GM12891 (cell line): Measurements from ENCODE around the gene MCTP1.

ENCODE experiments used
- POLR2A ChIP-seq: IDR thresholded peaks from 2 replicates; pipeline ENCODE4 v1.6.1; 2011; ENCODE audit warnings: low read depth, low read length, control low read depth
- POLR2AphosphoS5 ChIP-seq: IDR thresholded peaks from 2 replicates; pipeline ENCODE4 v1.6.1; 2011; ENCODE audit warnings: low read depth, low read length, control low read depth
- TAF1 ChIP-seq: IDR thresholded peaks from 2 replicates; pipeline ENCODE4 v1.6.1; 2011; ENCODE audit warnings: low read depth, low read length, control low read depth

GRCh38 chr5:94847726-94848125, 437.2 kb downstream of the MCTP1 start:
- TF ChIP-seq POLR2A (no peak), TAF1 (no peak), POLR2AphosphoS5 (no peak)
